DOHH2 (cell line): ENCODE results near the gene HOXA13.

Experiments
- H3F3A ChIP-seq: fragments of 200-600 bp; sonication (generic), shearing (Covaris generic); 2 replicates; pipeline ENCODE4 v1.6.0; 2016; ENCODE audit warnings: antibody characterized with exemption, mild to moderate bottlenecking; ENCODE audit not compliant: control insufficient read depth, insufficient read depth
- H3K27ac ChIP-seq: fragments of 200-600 bp; sonication (generic); 2 replicates; pipeline ENCODE4 v1.5.1; 2014; ENCODE audit warnings: low read depth, mild to moderate bottlenecking, low read length, moderate library complexity
- H3K27me3 ChIP-seq: fragments of 200-600 bp; sonication (generic); 2 replicates; pipeline ENCODE4 v1.6.1; 2014; ENCODE audit warnings: mild to moderate bottlenecking, low read length, mixed read lengths; ENCODE audit not compliant: control insufficient read depth
- H3K36me3 ChIP-seq: fragments of 200-600 bp; sonication (generic); 2 replicates; pipeline ENCODE4 v1.6.1; 2014; ENCODE audit warnings: mild to moderate bottlenecking, low read length, moderate library complexity, mixed read lengths; ENCODE audit not compliant: control insufficient read depth
- H3K4me1 ChIP-seq: fragments of 200-600 bp; sonication (generic); 2 replicates; pipeline ENCODE4 v1.6.1; 2014; ENCODE audit warnings: mild to moderate bottlenecking, low read length, mixed read lengths; ENCODE audit not compliant: control insufficient read depth
- H3K4me2 ChIP-seq: fragments of 200-600 bp; sonication (generic); 2 replicates; pipeline ENCODE4 v1.6.0; 2014; ENCODE audit warnings: mild to moderate bottlenecking, low read length, moderate library complexity
- H3K4me3 ChIP-seq: fragments of 200-600 bp; sonication (generic); 2 replicates; pipeline ENCODE4 v1.5.1; 2014; ENCODE audit warnings: mild to moderate bottlenecking, low read length, mixed read lengths
- H3K79me2 ChIP-seq: fragments of 200-600 bp; sonication (generic); 2 replicates; pipeline ENCODE4 v1.6.1; 2014; ENCODE audit warnings: mild to moderate bottlenecking, low read length, mixed read lengths; ENCODE audit not compliant: control insufficient read depth
- H3K9me2 ChIP-seq: fragments of 200-600 bp; sonication (generic); replicated peaks from 2 replicates; pipeline ENCODE4 v1.6.1; 2014; ENCODE audit warnings: mild to moderate bottlenecking, low read length, mixed read lengths; ENCODE audit not compliant: control insufficient read depth
- H3K9me3 ChIP-seq: fragments of 200-600 bp; sonication (generic); 2 replicates; pipeline ENCODE4 v1.6.1; 2014; ENCODE audit warnings: antibody characterized with exemption, low read length, mixed read lengths; ENCODE audit not compliant: control insufficient read depth, insufficient read depth
- H4K20me1 ChIP-seq: fragments of 200-600 bp; sonication (generic); 2 replicates; pipeline ENCODE4 v1.6.0; 2014; ENCODE audit warnings: low read depth, mild to moderate bottlenecking, antibody characterized with exemption, low read length, moderate library complexity; ENCODE audit not compliant: control insufficient read depth, insufficient read depth
- EZH2phosphoT487 ChIP-seq: fragments of 200-600 bp; sonication (generic); IDR thresholded peaks from 2 replicates; pipeline ENCODE4 v1.6.1; 2017; ENCODE audit warnings: borderline replicate concordance, mild to moderate bottlenecking, antibody characterized with exemption, low read length, moderate library complexity, mixed read lengths
- TF ChIP-seq, protein P1 (sequence below): fragments of 200-600 bp; sonication (generic); IDR thresholded peaks from one replicate; pipeline ENCODE4 v1.5.1; 2014; ENCODE audit warnings: antibody characterized with exemption, mild to moderate bottlenecking, low read depth, low read length; ENCODE audit not compliant: poor library complexity, severe bottlenecking

The HOXA13 gene

DNA sequence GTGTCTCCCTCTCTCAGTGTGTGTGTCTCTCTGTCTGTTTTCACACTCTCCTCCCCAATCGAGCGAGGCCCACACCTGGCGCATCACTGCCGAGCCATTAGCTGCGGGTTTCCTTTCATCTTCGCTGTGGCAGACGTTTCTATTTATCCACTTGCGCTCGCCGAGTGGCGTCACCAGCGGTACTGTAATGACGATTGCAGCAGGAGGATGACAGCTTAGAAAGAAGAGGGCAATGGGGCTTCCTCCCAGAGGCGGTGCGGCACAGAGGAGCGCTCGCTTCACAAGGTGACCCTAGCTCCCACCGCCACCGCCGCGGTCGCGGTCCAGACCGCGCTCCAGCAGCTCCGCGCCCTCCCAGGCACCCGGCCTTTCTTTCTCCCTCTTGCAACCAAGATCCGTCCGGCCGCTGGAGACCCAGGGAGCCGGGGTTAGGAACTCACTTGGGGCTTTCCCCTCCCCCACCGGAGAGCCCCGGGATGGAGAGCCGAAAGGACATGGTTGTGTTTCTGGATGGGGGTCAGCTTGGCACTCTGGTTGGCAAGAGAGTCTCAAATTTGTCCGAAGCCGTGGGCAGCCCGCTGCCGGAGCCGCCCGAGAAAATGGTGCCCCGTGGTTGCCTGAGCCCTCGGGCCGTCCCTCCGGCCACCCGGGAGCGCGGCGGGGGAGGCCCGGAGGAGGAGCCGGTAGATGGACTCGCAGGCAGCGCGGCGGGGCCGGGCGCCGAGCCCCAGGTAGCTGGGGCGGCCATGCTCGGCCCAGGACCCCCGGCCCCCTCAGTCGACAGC is 42.9 kb upstream of the HOXA13 start, which contains the start of gene EVX1:
Gene EVX1 (plus strand): TSS at position 248 of the 785 bp plus-strand sequence. CDS start 229 bp downstream, at position 477.
- H4K20me1 ChIP-seq, result no peaks in the 10 kb centered on the region
- no peak within 1 kb of the TSS for H3K27ac ChIP-seq
- no peaks in the 10 kb centered on the region for H3F3A ChIP-seq
- peaks cover 36% of the 10 kb centered on the region for H3K27me3 ChIP-seq
- H3K4me1 ChIP-seq, result no peaks in the 10 kb centered on the region
- no peaks in the 10 kb centered on the region for H3K36me3 ChIP-seq
- TF ChIP-seq EZH2phosphoT487, result no peak
- TF ChIP-seq, protein P1, sequence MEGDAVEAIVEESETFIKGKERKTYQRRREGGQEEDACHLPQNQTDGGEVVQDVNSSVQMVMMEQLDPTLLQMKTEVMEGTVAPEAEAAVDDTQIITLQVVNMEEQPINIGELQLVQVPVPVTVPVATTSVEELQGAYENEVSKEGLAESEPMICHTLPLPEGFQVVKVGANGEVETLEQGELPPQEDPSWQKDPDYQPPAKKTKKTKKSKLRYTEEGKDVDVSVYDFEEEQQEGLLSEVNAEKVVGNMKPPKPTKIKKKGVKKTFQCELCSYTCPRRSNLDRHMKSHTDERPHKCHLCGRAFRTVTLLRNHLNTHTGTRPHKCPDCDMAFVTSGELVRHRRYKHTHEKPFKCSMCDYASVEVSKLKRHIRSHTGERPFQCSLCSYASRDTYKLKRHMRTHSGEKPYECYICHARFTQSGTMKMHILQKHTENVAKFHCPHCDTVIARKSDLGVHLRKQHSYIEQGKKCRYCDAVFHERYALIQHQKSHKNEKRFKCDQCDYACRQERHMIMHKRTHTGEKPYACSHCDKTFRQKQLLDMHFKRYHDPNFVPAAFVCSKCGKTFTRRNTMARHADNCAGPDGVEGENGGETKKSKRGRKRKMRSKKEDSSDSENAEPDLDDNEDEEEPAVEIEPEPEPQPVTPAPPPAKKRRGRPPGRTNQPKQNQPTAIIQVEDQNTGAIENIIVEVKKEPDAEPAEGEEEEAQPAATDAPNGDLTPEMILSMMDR, result no peak
- H3K9me2 ChIP-seq, result no peaks in the 10 kb centered on the region
- no peak within 1 kb of the TSS for H3K4me3 ChIP-seq
- H3K9me3 ChIP-seq, result no peaks in the 10 kb centered on the region
- H3K79me2 ChIP-seq, result no peaks in the 10 kb centered on the region
- H3K4me2 ChIP-seq, result no peak within 1 kb of the TSS

DNA sequence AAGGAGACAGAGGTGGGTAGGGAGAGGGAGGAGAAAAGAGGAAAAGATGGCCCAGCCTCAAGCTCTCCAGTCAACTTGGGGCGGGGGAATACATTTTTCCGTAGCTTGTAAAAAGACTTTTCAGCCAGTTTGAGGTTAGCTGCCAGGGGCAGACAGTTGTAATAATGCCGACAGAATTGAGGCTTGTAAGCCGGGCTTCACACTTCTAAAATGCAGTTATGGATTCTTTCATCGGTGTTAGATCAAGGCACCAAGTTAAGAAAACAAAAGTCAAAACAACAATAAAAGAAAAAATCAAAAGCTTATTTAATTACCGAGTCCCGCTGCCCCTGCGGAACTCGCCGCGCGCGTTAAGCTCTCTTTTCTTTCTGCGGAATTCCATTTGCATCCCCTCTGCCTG is 42.3 kb upstream of the HOXA13 start:
- H3K79me2 ChIP-seq, result no peaks in the 10 kb centered on the region
- H3K9me3 ChIP-seq, result no peaks in the 10 kb centered on the region
- H3K36me3 ChIP-seq, result no peaks in the 10 kb centered on the region
- H3K4me3 ChIP-seq, result no peak overlapping the region
- TF ChIP-seq, protein P1, result no peak
- TF ChIP-seq EZH2phosphoT487, result no peak
- no peaks in the 10 kb centered on the region for H3K4me1 ChIP-seq
- H3F3A ChIP-seq, result no peaks in the 10 kb centered on the region
- no peaks in the 10 kb centered on the region for H4K20me1 ChIP-seq
- no peak overlapping the region for H3K27ac ChIP-seq
- H3K27me3 ChIP-seq, result peaks cover 30% of the 10 kb centered on the region
- H3K4me2 ChIP-seq, result no peak overlapping the region
- H3K9me2 ChIP-seq, result no peaks in the 10 kb centered on the region

DNA sequence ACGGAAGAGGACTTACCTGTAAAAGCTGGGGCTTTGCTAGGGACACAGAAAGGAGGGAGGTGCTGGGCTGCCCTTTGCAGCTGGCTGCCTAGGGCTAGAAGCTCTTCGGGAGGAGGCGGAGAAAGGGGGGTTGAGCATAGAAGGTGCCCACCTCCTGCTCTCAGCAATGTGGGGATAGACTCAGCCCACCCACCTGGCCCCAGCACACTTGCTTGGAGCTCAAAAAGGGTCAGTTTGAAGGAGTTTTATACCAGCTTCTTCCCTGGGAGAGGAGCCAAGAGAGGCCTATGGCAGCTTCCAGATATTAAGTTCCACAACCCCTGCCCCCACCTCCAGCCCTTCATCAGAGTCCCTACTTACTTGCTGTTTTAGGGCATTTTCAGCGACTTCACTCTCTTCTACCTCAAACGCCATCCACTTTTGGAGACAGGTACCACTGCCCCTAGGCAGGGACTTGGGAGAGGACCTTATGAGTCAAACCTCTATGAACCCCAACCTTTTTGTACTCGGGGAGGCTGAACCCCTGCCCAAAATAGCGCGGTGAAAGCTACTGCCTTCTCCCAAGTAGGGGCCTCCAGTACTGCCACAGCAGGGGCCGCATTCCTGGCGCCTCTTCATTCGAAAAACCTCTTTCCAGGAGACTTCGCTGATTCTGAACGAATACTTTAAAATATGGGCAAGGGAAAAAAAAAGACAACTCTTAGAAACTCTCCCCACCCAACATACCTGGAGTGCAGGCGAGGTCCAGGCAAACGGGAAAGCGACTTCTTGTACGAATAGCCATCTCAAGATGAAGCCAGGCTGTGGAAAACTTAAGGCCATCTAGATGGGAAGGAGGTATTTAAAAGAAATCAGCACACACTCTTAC is 41.5 kb upstream of the HOXA13 start:
- Histone ChIP-seq H3K4me3 (no peak overlapping the region), H3K27ac (no peak overlapping the region), H3K9me2 (no peaks in the 10 kb centered on the region), H3K36me3 (no peaks in the 10 kb centered on the region), H3K27me3 (peaks cover 22% of the 10 kb centered on the region), H3F3A (no peaks in the 10 kb centered on the region), H3K9me3 (no peaks in the 10 kb centered on the region), H3K79me2 (no peaks in the 10 kb centered on the region), H4K20me1 (no peaks in the 10 kb centered on the region), H3K4me1 (no peaks in the 10 kb centered on the region), H3K4me2 (no peak overlapping the region)
- TF ChIP-seq EZH2phosphoT487, result no peak
- TF ChIP-seq, protein P1, result no peak
